HEK293T (cell line): ENCODE results near the gene CDC123.
"Not testable (repeated sequence)": the region's sequence is repeated elsewhere in the genome, so short reads cannot be mapped to it uniquely, and the experiment has no call there.

Experiments used
- CTCF ChIA-PET: fragments of 350-600 bp; formaldehyde crosslinking; extraction: SDS; loops from one replicate; lab custom pipeline; 2021; ENCODE audit warnings: antibody characterized with exemption, inconsistent platforms; lab: Yijun Ruan, JAX
- POLR2A ChIA-PET: fragments of 350-600 bp; formaldehyde crosslinking; extraction: SDS; loops from one replicate; lab custom pipeline; 2020; ENCODE audit warnings: antibody characterized with exemption, inconsistent platforms; lab: Yijun Ruan, JAX
- DNase-seq: peaks from one replicate; pipeline ENCODE4 v3.0.0; 2012; ENCODE audit warnings: mixed read lengths; ENCODE audit errors: extremely low spot score
- ARNT ChIP-seq: fragments of 450-650 bp; IDR thresholded peaks from 2 replicates; pipeline ENCODE4 v1.6.1; 2017; ENCODE audit warnings: mild to moderate bottlenecking
- BHLHE40 ChIP-seq: fragments of 450-650 bp; IDR thresholded peaks from 2 replicates; pipeline ENCODE4 v1.6.1; 2016; ENCODE audit warnings: mild to moderate bottlenecking, moderate library complexity, borderline replicate concordance
- CTBP1 ChIP-seq: fragments of 450-650 bp; IDR thresholded peaks from 2 replicates; pipeline ENCODE4 v1.6.1; 2016; ENCODE audit warnings: borderline replicate concordance
- ELF4 ChIP-seq: fragments of 450-650 bp; IDR thresholded peaks from 2 replicates; pipeline ENCODE4 v1.6.1; 2017; ENCODE audit warnings: antibody characterized with exemption
- FOXA1 ChIP-seq: fragments of 450-650 bp; IDR thresholded peaks from 2 replicates; pipeline ENCODE4 v1.6.1; 2016; ENCODE audit warnings: mild to moderate bottlenecking
- FOXK2 ChIP-seq: fragments of 450-650 bp; IDR thresholded peaks from 2 replicates; pipeline ENCODE4 v1.6.1; 2016; ENCODE audit warnings: mild to moderate bottlenecking
- FOXM1 ChIP-seq: fragments of 450-650 bp; IDR thresholded peaks from 2 replicates; pipeline ENCODE4 v1.6.1; 2017; ENCODE audit warnings: mild to moderate bottlenecking, borderline replicate concordance
- HDGF ChIP-seq: fragments of 450-650 bp; IDR thresholded peaks from 2 replicates; pipeline ENCODE4 v1.6.1; 2017; ENCODE audit warnings: antibody characterized with exemption, borderline replicate concordance
- L3MBTL2 ChIP-seq: fragments of 450-650 bp; conservative IDR thresholded peaks from 2 replicates; pipeline ENCODE4 v1.6.1; 2016; ENCODE audit warnings: mild to moderate bottlenecking
- LEF1 ChIP-seq: fragments of 450-650 bp; IDR thresholded peaks from 2 replicates; pipeline ENCODE4 v1.6.1; 2017; ENCODE audit warnings: mild to moderate bottlenecking, borderline replicate concordance
- NFRKB ChIP-seq: fragments of 450-650 bp; IDR thresholded peaks from 2 replicates; pipeline ENCODE4 v1.6.1; 2016; ENCODE audit warnings: mild to moderate bottlenecking, moderate library complexity
- PKNOX1 ChIP-seq: fragments of 450-650 bp; IDR thresholded peaks from 2 replicates; pipeline ENCODE4 v1.6.1; 2016
- SP1 ChIP-seq: fragments of 450-650 bp; IDR thresholded peaks from 2 replicates; pipeline ENCODE4 v1.6.1; 2017
- SUZ12 ChIP-seq: fragments of 450-650 bp; IDR thresholded peaks from 2 replicates; pipeline ENCODE4 v1.6.1; 2016; ENCODE audit warnings: mild to moderate bottlenecking
- TARDBP ChIP-seq: fragments of 450-650 bp; IDR thresholded peaks from 2 replicates; pipeline ENCODE4 v1.6.1; 2016
- ZNF384 ChIP-seq: fragments of 450-650 bp; IDR thresholded peaks from 2 replicates; pipeline ENCODE4 v1.6.1; 2016

CDC123 gene

GRCh38 chr10:12218991-12219390 lies 23.0 kb downstream of the CDC123 start:
- ChIA-PET CTCF (no interaction called here), POLR2A (no interaction called here)
- TF ChIP-seq NFRKB (no peak), BHLHE40 (no peak), LEF1 (no peak), SP1 (no peak), PKNOX1 (no peak), SUZ12 (no peak), FOXM1 (no peak), FOXA1 (no peak), HDGF (no peak), L3MBTL2 (no peak), CTBP1 (no peak)
- DNase-seq = no peak

GRCh38 chr10:12221323-12222298 lies 25.6 kb downstream of the CDC123 start:
- no peak for TF ChIP-seq SUZ12
- POLR2A ChIA-PET = no interaction called here
- CTCF ChIA-PET = no interaction called here
- no peak for DNase-seq

DNA sequence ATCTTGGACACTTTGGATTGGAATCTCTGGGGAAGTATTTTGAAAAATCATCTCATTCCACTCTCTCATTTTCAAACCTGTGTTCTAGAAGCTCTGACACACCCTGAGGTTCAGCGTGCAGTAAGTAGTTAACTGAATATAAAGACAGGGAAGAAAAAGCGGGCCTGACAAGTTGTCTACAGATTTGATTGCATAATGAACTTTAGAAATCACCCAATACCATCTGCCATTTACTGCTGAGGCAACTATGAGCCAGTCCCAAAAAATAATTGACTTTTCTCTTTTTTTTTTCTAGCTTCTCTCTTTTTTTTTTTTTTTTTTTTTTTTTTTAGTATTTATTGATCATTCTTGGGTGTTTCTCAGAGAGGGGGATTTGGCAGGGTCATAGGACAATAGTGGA lies 29.5 kb downstream of the CDC123 start:
- POLR2A ChIA-PET = no interaction called here
- CTCF ChIA-PET = no interaction called here
- no peak for DNase-seq
- TF ChIP-seq FOXM1 (no peak), SUZ12 (no peak), HDGF (no peak), L3MBTL2 (no peak), SP1 (no peak), FOXA1 (no peak), ELF4 (no peak), ZNF384 (no peak)

DNA sequence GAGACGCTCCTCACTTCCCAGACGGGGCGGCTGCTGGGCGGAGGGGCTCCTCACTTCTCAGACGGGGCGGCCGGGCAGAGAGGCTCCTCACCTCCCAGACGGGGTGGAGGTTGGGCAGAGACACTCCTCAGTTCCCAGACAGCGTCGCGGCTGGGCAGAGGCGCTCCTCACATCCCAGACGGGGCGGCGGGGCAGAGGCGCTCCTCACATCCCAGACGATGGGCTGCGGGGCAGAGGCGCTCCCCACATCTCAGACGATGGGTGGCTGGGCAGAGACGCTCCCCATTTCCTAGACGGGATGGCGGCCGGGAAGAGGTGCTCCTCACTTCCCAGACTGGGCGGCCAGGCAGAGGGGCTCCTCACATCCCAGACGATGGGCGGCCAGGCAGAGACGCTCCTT lies 30.4 kb downstream of the CDC123 start:
- POLR2A ChIA-PET, CTCF ChIA-PET, DNase-seq: not testable (repeated sequence)

DNA sequence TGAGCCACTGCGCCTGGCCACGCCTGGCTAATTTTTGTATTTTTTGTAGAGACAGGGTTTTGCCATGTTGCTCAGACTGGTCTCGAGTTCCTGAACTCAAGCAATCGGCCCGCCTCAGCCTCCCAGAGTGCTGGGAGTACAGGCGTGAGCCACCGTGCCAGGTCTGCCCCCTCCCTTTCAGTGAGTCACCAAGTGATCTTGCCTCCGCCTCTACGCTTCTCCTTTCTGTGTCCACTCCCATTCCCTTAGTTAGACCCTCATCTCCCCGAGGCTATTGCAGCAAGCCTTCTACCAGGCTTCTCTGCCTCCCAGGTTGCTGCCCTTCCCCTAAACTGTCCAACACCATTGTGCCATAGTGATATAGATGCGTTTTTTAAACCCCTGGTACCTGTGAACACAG lies 32.9 kb downstream of the CDC123 start:
- TF ChIP-seq FOXA1 (no peak), ELF4 (no peak), CTBP1 (no peak), FOXK2 (no peak), NFRKB (no peak), SUZ12 (no peak), L3MBTL2 (no peak), FOXM1 (no peak), PKNOX1 (no peak), BHLHE40 (no peak), TARDBP (no peak), ARNT (no peak)
- CTCF ChIA-PET = interaction anchor here (0.6 to 1.0 kb wide), 2 partner anchors 9 to 481 kb away, joined by 3 read pairs; no protein-coding TSS in a partner anchor
- DNase-seq = no peak
- POLR2A ChIA-PET = no interaction called here

DNA sequence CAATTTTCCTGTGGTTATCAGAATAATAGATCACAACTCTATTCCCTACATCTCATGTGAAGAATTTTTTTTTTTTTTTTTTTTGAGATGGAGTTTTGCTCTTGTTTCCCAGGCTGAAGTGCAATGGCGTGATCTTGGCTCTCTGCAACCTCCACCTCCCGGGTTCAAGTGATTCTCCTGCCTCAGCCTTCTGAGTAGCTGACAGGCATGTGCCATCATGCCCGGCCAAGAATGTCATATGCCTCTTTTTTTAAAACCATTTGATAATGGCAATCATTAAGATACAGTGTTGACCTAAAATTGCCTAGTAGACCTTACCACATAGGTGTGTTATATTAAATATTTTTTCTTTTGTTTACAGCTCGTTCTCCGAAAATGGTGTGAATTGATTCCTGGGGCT lies 38.7 kb downstream of the CDC123 start:
- CTCF ChIA-PET, DNase-seq, POLR2A ChIA-PET: not testable (repeated sequence)

DNA sequence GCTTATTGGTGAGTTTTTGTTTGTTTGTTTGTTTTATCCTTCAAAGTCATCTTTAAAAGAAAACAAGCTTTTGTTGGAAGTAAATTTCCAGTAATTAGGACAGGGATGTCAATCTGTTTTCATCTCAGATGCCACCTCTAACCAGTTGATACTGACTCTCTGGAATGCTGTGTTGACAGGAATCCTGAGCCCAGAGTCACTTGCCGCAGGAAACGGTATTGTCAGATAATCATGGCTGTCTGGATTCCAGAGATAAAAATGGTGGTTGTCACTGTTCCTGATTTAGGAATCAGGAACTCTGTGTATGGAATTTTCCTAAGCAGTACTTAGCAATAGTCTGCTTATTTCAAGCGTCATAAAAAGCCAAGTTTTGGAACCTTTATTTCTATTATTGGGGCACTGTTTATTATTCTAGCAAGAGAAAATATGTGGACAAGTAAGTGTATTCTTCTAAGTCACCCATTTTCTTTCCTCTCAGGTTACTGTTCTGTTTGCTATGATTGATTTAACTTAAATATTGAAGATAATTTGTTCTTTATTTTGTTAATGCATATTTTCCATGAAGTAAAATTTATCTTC lies 39.2 kb downstream of the CDC123 start:
- ChIA-PET CTCF (no interaction called here), POLR2A (no interaction called here)
- TF ChIP-seq ARNT = no peak
- TF ChIP-seq CTBP1 = no peak
- no peak for TF ChIP-seq SP1
- TF ChIP-seq HDGF = no peak
- TF ChIP-seq SUZ12 = no peak
- TF ChIP-seq ZNF384 = no peak
- TF ChIP-seq L3MBTL2 = no peak
- TF ChIP-seq BHLHE40 = no peak
- TF ChIP-seq PKNOX1 = no peak
- TF ChIP-seq ELF4 = no peak
- TF ChIP-seq TARDBP = no peak
- no peak for TF ChIP-seq NFRKB
- no peak for TF ChIP-seq FOXA1
- no peak for DNase-seq
